Hematopoietic multipotent progenitor cell treated with erythropoietin and hydrocortisone succinate and interleukin-3 and kit ligand, for 4 days (in vitro differentiated cells): Measurements from ENCODE around the gene CDK8.
A peak's percentile ranks its signal among the peaks of the same experiment; 100 is the strongest.

ENCODE experiments used
- DNase-seq: peaks from one replicate; pipeline ENCODE4 v3.0.0-alpha.2; 2015

The CDK8 gene

DNA sequence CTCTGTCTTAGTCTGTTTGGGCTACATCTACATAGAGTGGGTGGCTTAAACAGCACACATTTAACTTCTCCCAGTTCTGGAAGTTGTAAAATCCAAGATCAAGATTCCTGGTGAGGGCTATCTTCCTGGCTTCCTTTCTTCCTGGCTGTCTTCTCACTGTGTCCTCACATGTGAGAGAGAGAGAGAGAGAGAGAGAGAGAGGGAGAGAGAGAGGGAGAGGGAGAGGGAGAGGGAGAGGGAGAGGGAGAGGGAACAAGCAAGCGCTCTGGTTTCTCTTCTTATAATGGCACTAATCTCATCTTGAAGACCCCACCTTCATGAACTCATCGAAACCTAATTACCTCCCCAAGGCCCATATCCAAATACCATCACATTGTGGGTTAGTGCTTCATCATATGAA, 69.2 kb downstream of the CDK8 start:
- no peak for DNase-seq

DNA sequence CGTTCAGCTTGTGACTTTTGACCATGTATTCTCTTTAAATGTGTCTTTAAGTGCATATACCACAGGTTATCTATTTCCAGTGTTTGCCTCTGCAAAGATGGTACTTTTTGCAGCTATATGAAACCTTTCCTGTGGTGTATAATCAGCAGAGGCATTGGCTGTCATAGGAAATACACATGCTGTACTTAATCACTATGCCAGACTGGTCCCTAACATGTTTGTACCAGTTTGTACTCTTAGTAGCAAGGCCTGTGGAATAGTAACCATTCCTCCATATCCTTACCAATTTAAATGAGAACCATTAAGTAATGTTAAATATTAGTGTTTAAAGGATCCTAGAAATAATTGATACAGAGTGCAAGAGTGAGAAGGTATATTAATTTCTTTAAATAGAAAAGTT, 69.8 kb downstream of the CDK8 start:
- DNase-seq, result no peak

DNA sequence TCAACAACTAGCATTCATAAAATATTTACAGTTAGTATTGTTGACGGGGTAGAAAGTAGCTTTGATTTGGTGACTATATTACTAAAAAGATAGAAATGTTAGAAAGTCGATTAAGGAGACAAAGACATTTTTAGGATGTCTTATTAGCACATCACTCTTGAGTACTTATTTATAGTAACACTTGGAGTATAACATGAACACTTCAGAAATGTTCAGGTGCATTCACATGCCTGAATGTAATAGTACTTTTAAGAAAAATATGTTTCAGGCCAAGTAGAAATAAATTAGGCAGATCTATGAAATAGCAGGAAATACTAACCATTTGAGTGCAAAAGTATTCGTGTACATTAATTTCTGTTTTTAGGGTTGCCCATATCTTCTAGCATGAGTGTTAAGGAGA, 70.4 kb downstream of the CDK8 start:
- DNase-seq, result no peak

DNA sequence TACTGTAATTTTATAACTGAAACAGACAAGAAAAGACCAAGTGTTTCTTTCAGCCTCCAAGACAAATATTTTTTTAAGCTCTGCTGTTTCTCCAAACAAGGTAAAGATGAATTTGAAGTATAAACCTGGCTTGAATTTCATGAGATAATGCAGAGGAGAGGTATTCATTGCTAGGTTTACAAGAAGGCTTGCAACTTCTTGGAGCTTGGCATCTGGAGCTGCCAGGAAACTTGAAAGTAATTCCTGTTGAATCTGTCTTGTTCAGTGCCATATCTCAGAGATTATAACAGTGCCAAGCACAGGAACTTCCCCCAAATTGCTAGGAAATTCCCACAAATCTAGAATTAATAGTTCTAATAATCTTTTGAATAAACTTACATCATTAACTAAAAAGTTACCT, 70.9 kb downstream of the CDK8 start:
- no peak for DNase-seq

DNA sequence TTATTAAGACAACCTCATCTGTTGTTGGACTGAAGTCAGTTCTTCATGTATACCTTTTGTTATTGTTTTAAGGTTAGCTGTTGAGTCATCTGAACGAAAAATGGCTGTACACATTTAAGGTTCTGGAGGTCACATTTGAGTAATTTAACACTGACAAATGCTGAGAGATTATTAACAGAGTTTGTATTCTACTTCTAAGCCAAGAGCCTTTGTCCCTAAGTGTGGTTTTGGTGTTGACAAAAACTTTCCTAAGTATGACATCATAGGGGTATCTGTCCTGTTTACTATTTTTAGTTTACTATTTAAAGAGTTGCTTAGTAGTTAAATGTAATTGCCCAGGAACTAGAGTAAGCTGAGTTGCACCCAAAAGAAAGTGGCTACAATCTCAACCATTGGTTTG, 71.9 kb downstream of the CDK8 start:
- DNase-seq, result no peak

DNA sequence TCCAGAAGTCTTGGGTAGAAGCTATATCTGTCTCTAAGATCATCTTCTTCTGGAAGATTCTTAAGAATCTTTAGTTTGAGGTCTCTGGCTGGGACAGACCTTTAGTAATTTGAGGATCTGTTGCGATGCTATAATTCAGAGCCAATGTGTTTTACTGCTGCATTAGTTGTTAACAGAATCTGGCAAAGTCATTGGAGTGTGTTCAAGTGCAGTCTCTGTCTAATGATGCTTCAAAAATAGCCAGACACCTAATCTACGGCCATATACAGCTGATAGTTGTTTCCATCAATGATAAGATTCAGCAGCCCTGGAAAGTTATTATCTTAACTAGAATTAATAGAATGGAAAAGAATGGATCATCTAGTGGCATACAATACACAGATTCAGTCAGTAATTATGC, 72.6 kb downstream of the CDK8 start:
- DNase-seq, result no peak

DNA sequence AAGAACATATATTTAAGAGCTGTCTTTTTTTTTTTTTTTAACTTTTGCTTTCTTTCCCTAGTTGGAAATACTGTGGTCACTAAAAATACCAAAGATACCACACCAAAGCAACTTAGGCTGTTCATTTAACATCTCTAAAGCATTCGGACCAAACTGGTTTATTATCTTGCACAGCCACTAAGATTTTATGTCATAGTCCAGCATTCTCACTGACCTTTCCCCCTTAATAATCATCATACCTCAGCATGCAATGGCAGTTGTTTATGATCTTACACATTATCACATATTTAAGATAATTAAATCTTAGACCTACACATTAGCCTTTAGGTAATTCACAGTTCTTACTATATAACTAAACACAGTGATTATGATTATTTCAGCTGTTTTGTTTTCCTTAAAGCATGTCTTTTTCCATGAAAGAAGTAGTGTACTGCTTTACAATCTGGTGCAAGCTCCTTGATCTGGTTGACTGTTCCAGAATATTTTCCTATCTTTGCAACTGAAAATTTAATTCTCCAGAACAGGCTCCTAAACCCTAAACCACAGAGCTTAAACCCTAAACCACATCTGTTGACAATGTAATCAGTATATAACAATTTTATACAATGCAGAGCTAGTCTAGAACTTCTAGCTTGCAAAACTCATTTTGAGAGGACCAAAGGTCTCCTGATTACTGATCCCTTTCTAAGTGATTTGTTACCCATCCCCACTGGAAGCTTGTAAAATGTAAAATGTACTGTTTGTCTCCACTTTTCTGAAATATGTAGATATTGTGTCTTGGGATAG, 74.2 kb downstream of the CDK8 start:
- no peak for DNase-seq

DNA sequence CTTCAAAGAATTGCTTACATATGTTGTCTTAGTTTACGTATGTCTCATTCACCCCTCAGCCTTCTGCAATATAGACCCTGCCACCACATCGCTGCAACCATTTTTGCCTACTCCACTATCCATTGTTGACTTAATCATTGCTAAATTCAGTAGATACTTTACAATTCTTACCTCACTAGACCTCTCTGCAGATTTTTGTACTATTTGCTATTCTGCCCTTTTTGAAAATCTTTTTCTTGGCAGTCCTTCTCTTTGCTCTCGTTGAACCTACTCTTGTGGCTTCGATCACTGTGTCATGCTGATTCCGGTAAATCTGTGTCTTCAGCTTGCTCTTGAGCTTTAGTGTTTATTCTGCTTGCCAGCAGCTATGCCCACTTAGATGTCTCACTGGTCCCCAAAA, 81.2 kb downstream of the CDK8 start:
- DNase-seq, result no peak

DNA sequence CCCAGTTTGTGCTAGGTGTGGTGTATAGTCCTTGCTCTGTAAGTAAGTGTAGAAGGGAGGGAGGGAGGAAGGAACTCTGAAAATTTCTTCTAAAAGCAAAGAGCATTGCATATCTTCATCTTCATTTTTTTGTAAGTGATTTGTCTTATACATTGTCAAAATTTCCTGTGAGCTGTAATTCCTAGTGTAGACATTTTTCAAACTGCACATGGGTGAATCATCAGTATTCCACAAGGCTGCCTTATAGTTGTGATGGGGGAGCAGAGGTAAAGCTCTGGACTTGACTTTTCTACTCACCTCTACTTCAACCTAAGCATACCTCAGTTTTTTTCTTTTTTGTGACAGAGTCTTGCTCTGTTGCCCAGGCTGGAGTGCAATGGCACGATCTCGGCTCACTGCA, 86.9 kb downstream of the CDK8 start:
- DNase-seq, result no peak

DNA sequence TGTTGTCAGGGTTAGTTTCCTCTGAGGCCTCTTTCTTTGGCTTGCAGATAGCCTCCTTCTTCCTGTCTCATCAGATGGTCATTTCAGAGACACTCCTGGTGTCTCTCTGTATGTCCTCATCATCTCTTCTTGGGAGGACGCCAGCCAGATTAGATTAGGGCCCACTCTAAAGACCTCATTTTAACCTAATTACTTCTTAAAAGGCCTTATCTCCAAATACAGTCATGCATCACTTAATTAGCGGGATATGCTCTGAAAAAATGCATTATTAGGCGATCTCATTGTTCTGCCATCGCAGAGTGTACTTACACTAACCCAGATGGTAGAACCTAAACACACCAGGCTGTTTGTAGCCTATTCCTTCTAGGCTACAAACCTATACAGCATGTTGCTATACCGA, 89.0 kb downstream of the CDK8 start:
- DNase-seq, result peak; percentile 74

DNA sequence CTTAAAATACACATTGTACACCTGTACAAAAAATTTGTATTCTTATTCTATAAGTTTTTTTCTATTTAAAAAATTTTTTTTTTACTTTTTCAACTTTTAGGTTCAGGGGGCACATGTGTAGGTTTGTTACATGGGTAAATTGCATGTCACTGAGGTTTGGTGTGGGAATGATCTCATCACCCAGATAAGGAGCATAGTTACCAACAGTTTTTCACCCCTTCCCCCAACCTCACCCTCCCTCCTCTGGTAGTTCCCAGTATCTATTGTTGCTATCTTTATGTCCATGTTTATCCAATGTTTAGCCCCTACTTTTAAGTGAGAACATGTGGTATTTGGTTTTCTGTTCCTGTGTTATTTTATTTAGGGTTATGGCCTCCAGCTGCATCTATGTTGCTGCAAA, 89.9 kb downstream of the CDK8 start:
- peak; percentile 60 for DNase-seq

DNA sequence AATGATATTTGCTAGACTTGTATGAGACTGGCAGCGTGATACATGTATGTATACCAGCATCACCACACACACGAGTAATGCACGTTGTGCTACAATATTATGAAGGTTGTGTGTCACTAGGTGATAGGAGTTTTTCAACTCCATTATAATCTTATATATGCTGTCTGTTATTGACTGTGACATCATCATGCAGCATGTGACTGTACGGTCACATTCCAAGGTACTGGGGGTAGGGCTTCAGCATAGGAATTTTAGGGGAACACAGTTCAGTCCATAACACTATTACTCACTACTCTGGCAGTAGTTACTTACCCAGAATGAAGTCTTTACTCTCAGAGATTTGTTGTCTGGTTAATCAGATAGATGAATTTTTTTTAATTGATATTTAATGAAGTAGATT, 91.1 kb downstream of the CDK8 start:
- DNase-seq, result no peak

DNA sequence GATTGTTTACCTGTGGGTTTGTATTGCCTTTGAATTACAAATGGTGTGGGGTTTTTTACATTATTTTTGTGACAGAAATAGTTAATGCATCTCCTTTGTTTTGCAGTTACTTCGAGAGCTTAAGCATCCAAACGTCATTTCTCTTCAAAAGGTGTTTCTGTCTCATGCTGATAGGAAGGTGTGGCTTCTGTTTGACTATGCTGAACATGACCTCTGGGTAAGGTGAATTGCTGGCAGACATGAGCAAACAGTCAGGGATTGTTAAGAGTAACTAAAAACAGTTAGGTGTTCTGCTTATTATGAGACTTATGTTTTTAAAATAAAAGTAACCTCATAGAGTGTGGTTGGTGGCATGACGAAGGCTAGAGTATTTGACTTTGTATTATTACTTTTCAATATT, 95.0 kb downstream of the CDK8 start:
- DNase-seq, result no peak

DNA sequence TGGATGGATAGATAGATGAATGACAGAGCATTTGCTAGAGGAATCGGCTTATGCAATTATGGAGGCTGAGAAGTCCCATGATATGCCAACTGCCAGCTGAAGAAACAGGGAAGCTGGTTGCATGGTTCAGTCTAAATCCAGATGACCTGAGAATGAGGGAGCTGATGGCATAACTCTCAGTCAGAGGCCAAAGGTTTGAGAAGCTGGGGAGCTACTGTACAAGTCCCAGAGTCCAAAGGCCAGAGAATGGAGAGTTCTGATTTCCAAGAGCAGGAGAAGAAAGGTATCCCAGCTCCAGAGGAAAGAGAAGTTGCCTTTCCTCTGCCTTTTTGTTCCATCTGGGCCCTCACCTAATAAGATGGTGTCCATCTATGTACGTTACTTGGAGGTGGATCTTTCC, 108.3 kb downstream of the CDK8 start:
- no peak for DNase-seq

DNA sequence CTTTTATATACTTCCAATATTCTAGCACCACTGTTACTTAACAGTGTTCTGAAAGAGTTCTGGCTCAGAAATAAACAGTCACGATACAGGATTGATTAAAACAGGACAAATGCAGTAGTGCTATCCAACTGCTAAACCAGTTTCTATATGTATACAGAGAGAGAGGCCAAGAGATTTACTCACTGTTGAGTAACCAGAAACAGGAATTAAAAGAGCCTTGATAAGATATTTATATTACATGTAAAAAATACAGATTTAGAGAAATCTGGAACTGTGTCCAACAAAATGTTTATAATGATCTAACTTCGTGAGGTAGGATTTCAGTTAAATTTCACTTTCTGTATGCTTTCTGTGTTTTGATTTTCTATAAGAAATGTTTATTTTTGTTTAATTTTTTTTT, 116.6 kb downstream of the CDK8 start:
- DNase-seq, result no peak

DNA sequence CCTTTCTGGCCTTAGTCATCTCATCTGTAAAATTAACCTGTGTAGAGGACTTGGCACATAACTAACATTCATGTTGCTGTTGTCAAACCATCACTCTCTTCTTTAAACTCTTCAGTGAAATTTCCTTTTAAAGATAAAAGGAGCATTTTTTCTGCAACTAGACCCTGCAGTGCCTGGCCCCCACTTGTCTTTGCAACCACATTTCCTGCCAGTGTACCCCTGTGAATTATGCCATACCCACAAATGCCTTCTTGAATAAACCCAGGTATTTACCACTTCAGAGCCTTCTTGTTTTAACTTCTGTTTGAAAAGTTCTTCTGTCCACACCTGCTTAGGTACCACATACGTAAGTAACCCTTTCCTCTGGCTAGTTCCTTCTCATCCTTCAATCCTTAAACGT, 118.8 kb downstream of the CDK8 start:
- DNase-seq, result no peak

DNA sequence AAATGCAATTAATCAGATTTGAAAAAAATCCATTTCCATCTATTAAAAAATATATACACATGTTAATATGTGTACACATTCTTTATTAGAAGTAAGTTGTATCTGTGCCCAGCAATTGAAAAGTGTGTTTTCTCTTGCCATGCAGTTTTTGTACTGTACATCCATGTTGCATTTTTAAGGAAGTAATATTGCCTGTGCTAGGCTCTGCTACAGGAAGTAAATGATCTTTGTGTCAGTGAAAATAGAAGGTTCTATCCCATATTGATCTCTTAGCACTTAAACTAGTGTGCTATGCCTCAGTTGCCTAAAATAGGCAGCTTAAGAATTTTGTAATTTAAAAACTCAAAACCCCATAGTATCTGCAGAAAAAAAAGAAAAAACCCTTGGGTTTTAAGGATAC, 122.5 kb downstream of the CDK8 start:
- DNase-seq, result peak; percentile 21

DNA sequence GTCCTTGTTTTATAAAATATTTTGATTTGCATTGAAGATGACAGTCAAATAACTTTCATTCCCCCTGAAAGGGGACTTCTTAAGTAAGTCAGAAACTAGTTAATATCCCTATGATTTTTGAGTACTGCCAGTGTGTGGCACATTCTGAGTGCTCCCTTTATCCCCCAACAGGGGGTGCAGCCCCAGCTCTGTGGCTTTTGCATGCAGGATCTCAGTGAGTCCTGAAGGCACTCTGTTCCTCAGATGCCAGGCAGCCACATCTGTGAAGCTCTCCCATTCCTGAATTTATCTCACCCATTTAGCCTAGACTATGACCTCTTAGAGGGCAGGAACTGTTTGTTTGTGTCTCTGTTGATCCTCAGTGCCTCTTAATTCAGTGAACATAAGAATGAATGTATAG, 123.1 kb downstream of the CDK8 start:
- peak; percentile 69 for DNase-seq

DNA sequence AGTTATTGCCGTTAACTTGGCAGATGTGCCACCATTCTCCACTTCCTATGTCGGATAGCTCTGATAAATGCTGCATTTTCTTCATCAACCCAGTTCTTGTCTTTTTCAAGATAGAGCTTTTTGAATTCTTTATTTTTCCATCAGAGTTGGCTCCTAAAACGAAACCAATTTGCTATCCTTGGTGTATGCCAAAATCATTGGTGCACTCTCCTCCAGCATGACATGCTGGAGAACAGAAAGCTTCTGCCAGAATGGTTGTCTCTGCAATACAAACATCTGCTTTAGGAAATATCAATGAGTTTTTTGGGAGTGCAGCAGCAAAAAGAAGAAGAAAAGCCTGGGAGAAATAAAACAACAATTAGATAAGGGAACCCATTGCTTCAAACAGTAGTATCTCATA, 124.2 kb downstream of the CDK8 start:
- DNase-seq, result no peak

DNA sequence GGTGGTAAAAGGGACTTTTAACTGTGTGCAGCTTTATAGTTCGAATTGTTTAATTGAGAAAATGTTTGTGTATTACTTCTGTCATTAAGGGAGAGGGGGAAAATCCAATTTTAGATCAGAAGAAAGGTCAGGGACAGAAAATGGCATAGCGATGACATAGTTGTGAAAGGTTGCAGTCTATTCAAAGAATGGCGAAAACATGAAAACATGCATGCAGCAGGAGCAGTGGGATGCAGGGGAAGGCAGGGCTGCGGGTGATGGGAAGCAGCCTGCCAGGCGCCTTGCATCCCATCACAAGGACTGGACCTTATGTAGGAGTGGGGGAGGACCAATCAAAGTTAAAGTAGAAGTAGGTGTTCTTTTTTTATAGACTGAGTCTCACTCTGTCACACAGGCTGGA, 125.9 kb downstream of the CDK8 start:
- no peak for DNase-seq

DNA sequence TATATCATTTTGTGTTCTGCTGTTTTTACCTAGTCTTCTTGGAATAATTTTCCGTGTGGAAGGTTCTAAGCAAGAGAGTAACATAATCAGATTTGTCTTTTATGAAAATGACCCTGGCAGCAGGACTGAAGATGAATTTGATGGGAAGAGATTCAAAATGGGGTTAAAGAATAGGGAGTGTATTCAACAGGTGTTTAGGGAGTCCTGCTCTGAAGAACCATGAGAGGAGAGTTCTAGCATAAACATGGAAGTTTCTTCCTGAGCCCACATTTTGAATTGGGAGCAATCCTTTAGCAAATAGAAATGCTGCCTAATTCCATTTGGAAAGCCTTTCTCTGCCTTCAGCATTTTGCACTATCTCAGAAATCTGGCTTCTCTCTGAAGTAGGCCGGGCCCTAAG, 127.0 kb downstream of the CDK8 start:
- no peak for DNase-seq

DNA sequence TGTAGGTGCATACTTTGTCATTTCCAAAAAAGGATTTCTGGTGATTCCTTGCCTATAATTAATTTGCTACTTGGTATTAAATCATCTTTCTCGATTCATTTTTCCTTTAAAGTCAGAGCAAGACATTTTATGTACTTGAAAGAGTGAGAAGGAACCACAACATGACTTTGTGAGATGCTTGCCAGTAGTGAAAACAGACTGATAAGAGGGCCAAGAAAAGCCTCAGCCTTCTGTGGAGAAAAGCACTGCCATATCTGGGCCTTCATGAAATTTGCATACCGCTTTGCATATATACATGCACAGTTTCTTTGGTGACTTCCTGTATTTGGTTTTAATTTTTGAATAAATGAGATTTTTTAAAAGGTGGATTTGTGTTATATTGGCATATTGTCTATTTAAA, 128.4 kb downstream of the CDK8 start:
- peak; percentile 42 for DNase-seq

DNA sequence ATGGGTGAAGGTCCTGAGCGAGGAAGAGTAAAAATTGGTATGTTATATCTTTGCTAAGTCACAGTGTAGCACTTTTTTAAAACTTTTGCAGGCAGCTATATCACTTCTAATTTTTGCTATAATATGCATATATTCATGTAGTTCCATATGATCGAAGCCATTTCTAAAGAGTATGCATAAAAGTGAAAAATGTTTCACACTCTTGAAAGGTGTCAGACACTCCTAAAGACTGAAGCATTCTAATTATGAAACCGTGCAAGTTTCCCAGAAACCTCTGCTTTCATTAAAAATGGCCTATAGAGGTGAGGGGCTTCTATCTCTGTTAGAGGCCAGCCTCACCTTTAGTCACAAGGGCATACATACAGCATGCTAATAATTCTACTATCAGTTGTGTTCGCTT, 128.9 kb downstream of the CDK8 start:
- no peak for DNase-seq

DNA sequence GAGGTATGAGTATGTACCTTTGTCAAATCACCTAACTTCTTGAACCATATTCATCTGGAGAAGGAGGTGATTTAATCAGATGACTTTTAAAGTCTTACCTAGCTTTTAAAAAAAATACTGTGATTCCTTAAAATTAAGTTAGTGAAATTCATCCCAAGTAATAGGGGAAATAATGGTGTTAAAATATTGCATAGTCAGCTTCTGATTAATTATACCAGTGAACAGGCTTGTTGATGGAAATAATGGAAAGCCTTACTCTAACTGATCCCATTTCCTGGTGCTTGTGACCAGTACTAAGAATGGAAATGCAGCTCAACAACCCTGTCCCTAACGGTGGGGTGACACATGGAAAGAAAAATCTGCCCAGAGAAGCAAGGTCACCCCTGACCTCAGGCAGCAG, 130.7 kb downstream of the CDK8 start:
- no peak for DNase-seq

DNA sequence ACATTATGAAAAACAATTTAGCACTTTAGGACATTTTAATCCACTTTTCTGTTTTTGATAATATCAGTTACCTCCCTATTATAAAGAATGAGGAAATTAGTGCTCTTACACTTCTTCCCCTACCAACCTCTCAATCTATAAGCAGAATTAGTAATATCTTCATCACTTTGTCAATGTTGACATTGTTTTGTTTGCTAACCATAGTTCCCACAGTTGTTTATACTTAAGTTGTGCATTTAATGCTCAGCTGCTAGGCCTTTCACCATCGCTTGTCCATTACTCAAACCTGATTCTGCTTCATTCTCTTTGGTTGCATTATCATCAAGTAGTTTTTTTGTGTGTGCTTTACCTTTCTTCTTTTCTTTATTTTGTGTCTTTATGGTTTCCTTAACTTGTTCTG, 132.1 kb downstream of the CDK8 start:
- DNase-seq, result no peak

DNA sequence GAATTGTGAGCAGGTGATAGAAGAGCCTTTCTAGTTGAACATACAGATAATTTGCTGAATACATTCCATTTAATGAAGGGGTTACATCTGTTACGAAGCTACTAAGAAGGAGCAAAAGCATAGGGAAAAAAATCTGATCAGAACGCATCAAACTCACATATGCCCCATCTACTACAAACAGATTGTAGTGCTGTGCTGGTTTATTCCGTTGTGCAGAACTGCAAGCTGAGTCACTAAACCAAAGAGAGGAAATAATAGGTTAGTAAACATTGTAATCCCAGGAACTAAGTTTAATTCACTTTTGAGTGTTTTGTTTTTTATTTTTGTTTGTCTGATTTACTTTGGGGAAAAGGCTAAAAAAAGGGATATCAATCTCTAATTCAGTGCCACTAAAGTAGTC, 136.3 kb downstream of the CDK8 start:
- no peak for DNase-seq
